Activated CD8-positive, alpha-beta memory T cell treated with anti-CD3 and anti-CD28 coated beads, Interleukin-2, amount 50 U/mL, for 24 hours (primary cell): ENCODE measurements around the gene APP.
"Not testable (repeated sequence)": the region's sequence is repeated elsewhere in the genome, so short reads cannot be mapped to it uniquely, and the experiment has no call there.

ENCODE experiments used
- DNase-seq: peaks from one replicate; pipeline ENCODE4 v3.0.0-alpha.2; 2020; ENCODE audit errors: extremely low read depth

APP gene

GRCh38 chr21:26164311-26164710 is 6.3 kb downstream of the APP start:
- no peak for DNase-seq

GRCh38 chr21:26162081-26162480 is 8.5 kb downstream of the APP start:
- no peak for DNase-seq

GRCh38 chr21:26159869-26160268 is 10.7 kb downstream of the APP start:
- no peak for DNase-seq

- DNase-seq = no peak
Observed at GRCh38 chr21:26157801-26158200, 12.8 kb downstream of the APP start.

- DNase-seq = no peak
Observed at GRCh38 chr21:26154753-26155152, 15.8 kb downstream of the APP start.

GRCh38 chr21:26153758-26154157 is 16.8 kb downstream of the APP start:
- no peak for DNase-seq

- no peak for DNase-seq
Observed at GRCh38 chr21:26148840-26149354, 21.7 kb downstream of the APP start.

- DNase-seq = no peak
Observed at GRCh38 chr21:26148071-26148839, 22.3 kb downstream of the APP start.

GRCh38 chr21:26147535-26147934 is 23.0 kb downstream of the APP start:
- DNase-seq = no peak

GRCh38 chr21:26146681-26147080 is 23.9 kb downstream of the APP start:
- no peak for DNase-seq

- DNase-seq = no peak
Observed at GRCh38 chr21:26144031-26144430, 26.5 kb downstream of the APP start.

- no peak for DNase-seq
Observed at GRCh38 chr21:26142363-26142762, 28.2 kb downstream of the APP start.

- DNase-seq = no peak
Observed at GRCh38 chr21:26140926-26141325, 29.6 kb downstream of the APP start.

GRCh38 chr21:26140164-26140579 is 30.4 kb downstream of the APP start:
- no peak for DNase-seq

GRCh38 chr21:26138615-26139257 is 31.8 kb downstream of the APP start:
- DNase-seq = no peak

GRCh38 chr21:26137379-26138060 is 33.0 kb downstream of the APP start:
- DNase-seq = no peak

GRCh38 chr21:26136671-26137070 is 33.9 kb downstream of the APP start:
- DNase-seq = no peak

- no peak for DNase-seq
Observed at GRCh38 chr21:26135520-26135919, 35.0 kb downstream of the APP start.

- DNase-seq = no peak
Observed at GRCh38 chr21:26131554-26131953, 39.0 kb downstream of the APP start.

- not testable (repeated sequence) for DNase-seq
Observed at GRCh38 chr21:26131053-26131452, 39.5 kb downstream of the APP start.

GRCh38 chr21:26130249-26130881 is 40.2 kb downstream of the APP start:
- no peak for DNase-seq

GRCh38 chr21:26127918-26128317 is 42.7 kb downstream of the APP start:
- DNase-seq = no peak
